GM18505 (cell line): Measurements from ENCODE around the gene CDK19.
"Not testable (repeated sequence)": the region's sequence is repeated elsewhere in the genome, so short reads cannot be mapped to it uniquely, and the experiment has no call there.

ENCODE experiments used
- ATAC-seq: cut with Tn5 transposase; IDR thresholded peaks from one replicate; pipeline ENCODE4 v1.9.1; 2021; ENCODE audit not compliant: unreplicated experiment
- POLR2A ChIP-seq: IDR thresholded peaks from 4 replicates; pipeline ENCODE4 v1.6.1; 2011; ENCODE audit warnings: borderline replicate concordance; ENCODE audit not compliant: insufficient read depth, insufficient read length; ENCODE audit errors: extremely low read depth

Gene CDK19

DNA sequence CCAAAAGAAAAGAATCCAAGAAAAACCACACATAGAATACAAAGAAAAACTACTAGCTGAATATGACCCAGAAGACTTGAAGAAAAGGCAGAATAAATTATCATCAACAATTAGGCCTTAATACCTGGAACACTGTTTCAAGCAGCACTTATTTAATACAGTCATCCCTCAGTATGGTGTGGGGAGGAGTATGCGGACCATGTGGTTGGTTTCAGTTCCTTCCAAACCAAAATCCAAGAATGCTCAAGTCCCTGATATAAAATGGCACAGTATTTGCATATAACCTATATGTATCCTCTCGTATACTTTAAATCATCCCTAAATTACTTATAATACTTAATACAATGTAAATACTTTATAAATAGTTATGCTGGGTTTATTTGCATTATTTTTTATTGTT, 16.1 kb downstream of the CDK19 start:
- ATAC-seq: no peak
- TF ChIP-seq POLR2A: no peak

DNA sequence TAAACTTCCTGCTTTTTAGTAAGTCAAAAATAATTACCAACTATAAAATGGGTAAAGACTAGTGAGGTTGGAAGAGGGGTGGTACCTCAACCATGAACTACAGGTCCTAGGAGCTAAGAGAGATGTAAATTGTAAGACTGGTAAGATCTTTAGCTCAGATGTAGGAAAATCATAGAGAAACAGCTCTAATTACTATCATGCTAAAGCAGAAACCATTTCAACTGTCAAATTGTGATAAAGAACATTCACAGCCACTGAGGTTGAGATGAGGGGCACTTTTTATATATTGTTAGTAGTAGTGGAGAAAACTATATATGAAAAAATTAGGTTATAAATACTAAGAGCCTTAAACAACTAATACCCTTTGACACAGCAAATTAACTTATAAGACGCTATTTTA, 20.0 kb downstream of the CDK19 start:
- no peak for ATAC-seq
- TF ChIP-seq POLR2A: no peak

DNA sequence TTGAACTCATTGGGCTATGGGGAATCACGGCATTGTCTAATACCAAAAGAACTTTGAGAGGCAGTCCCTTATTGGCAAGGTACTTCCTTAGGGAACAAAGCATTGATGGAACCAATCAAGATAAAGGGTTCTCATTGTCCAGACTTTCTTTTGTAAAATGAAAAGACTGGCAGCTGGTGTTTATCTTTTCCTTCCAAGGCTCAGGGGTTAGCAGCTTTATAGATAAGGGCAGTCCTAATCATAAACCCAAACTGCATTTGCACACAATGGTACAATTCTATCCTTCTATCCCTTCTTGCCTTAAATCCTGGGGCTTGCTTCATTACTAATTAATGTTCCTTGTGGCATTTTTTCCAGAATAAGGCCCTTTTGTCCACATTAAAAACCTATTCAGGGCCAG, 28.6 kb downstream of the CDK19 start:
- TF ChIP-seq POLR2A: no peak

DNA sequence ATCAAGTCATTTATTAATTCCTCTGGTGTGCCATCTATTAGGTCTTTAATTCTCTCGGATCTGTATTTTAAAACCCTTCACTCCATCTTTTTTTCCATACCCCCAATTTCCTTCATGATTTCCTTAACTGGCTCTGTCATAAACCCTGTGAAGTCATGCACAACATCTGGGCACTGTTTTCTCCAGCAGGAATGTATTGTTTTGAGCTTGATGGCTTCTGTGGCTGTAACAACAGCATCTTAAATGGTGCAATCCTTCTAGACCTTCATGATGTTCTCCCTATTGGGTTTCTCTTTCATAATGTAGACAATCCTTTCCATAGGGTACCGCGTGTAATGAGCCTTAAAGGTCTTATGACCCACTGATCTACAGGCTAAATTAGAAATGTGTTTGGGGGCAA, 29.0 kb downstream of the CDK19 start:
- no peak for TF ChIP-seq POLR2A
- ATAC-seq: no peak

More for the DNA sequence above, 28.6 kb downstream of the CDK19 start:
- no peak for ATAC-seq

DNA sequence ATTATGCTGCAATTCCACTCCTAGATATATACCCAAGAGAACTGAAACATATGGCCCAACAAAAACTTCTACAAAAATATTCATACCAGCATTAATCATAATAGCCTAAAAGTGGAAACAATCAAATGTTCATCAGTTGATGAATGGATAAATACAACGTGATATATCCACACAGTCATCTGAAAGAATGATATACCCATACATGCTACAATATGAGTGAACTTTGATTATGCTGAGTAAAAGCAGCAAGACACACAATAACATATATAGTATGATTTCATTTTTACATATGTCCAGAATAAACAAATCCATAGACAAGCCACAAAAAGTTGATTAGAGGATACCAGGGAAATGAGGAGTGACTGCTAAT, 30.7 kb downstream of the CDK19 start:
- ATAC-seq: no peak

DNA sequence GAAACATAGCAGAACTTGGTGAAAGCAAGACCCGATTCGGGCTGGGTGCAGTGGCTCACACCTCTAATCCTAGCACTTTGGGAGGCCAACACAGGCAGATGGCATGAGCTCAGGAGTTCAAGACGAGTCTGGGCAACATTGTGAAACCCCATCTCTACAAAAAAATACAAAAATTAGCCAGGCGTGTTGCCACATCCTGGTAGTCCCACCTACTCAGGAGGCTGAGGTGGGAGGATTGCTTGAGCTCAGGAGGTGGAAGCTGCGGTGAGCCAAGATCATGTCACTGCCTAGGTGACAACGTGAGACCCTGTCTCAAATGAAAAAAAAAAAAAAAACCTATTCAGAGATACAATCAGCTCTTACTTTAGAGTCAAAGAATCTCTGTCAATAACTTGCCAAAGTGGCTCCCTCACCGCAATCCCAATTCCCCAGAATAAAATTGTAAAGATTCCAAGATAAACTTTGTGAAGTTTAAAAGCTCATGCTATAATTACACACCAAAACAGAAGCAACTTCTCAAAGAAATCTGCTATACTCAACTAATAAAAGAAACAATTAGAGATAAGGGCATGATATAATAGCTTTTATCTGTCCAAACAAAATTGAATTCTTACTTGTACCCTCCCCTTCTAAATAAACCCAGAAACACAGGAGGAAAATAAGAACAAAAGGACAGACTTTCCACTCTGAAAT, 33.6 kb downstream of the CDK19 start:
- ATAC-seq: no peak

More for the DNA sequence above, 30.7 kb downstream of the CDK19 start:
- no peak for TF ChIP-seq POLR2A

DNA sequence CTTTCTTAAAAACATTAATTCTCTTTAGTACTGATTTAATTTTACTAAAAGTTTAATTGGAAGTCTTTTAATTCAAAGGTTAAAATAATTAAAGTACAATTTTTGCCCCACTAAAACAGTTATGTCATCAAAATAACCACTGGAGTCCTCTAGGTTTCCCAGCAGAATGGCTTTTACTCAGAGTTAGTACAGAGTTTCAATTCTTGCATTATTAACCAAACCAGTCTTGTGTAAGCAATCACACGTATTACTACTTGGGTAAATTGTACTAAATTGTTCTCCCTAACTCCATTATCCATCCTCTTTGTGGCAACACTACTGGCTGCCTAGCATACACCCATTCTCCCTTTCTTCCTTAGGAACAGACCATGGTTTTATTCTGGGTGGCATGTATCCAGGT, 36.9 kb downstream of the CDK19 start:
- TF ChIP-seq POLR2A: no peak
- no peak for ATAC-seq

More for the DNA sequence above, 33.6 kb downstream of the CDK19 start:
- no peak for TF ChIP-seq POLR2A

DNA sequence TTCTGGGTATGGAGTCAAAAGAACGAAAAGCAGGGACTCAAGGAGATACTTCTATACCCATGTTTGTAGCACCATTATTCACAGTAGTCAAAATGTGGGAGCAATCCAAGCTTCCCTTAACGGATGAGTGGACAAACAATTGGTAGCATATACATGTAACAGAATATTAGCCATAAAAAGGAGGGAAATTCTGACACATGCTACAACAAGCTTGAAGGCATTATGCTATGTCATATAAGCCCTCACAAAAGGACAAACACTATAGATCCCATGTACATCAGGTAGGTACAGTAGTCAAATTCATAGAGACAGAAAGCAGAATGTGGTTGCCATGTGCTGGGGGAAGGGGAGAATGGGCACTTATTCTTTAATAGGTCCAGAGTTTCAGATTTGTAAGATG, 37.6 kb downstream of the CDK19 start:
- no peak for ATAC-seq
- TF ChIP-seq POLR2A: no peak

DNA sequence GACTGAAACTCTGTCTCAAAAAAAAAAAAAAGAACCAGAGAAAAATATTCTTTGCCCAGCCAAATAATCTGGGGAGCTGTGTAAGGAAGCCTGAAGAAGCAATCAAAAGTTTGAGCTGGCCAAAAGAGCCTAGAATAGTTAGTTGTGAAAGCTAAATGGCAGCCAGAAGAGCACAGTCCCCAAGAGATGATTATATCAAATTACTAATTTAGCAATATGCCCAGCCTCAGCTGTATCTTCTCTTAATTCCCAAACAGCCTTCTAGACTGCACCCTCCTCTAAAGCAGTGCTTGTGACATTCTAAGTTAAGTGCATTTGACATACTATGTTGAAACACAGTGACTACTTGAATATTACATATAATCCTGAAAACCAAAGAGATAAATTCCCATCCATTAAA, 38.9 kb downstream of the CDK19 start:
- no peak for TF ChIP-seq POLR2A
- ATAC-seq: no peak

DNA sequence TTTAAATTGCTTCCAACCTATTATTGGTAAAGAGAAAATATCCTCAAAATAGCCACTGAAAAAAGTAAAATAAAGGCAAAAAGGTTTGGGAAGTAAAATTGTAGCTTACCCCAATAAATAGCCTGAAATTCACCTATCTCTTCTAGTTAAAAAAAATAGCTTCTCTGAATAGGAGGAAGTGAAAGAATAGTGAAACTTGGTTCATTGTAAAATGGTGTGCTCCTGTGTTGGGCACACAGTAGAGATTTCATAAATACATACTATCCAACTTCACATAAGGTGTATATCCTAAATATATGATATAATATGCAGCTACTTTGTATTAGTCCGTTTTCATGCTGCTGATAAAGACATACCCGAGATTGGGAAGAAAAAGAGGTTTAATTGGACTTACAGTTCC, 45.3 kb downstream of the CDK19 start:
- ATAC-seq: no peak
- TF ChIP-seq POLR2A: no peak

DNA sequence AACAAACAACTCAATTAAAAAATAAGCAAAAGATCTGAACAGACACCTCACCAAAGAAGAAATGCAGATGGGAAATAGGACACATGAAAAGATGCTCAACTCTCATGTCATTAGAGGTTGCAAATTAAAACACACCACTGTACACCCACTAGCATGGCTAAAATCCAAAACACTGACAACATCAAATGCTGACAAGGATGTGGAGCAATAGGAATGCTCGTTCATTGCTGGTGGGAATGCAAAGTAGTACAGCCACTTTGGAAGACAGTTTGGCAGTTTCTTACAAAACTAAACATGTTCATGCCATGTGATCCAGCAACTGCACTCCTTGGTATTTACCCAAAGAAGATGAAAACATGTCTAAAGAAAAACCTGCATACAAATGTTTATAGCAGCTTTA, 47.2 kb downstream of the CDK19 start:
- no peak for ATAC-seq
- TF ChIP-seq POLR2A: no peak

DNA sequence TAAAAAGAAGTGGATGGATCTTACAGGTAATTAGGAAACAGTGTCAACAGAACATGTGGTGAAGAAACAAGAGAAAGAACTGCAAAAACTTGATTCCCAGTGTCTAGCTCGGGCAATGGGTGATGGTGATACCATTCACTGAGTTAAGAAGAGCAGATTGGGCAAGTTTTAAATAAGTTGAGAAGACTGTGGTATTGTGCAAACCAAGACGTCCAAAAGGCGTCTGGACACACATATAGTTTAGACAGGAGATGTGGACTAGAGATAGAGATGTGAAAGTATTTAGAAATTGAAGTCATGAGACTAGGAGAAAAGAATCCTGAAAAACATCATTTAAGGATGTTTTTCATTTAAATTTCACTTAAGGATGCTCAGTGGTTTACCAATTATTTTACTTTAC, 53.9 kb downstream of the CDK19 start:
- ATAC-seq: no peak
- no peak for TF ChIP-seq POLR2A

DNA sequence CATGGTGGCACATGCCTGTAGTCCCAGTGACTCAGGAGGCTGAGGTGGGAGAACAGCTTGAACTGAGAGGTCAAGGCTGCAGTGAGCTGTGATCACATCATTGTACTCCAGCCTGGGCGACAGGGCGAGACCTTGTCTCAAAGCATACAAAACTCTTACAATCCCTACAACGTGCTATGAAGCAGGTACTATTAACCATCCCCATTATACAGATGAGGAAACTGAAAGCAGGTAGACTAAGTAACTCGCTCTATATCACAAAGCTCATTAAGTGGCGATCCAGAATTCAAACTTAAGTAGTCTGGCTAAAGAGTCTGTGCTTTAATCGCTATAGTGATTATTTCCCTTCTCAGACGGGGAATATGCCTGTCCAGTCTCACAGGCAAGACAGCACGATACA, 54.7 kb downstream of the CDK19 start:
- no peak for ATAC-seq
- TF ChIP-seq POLR2A: no peak

DNA sequence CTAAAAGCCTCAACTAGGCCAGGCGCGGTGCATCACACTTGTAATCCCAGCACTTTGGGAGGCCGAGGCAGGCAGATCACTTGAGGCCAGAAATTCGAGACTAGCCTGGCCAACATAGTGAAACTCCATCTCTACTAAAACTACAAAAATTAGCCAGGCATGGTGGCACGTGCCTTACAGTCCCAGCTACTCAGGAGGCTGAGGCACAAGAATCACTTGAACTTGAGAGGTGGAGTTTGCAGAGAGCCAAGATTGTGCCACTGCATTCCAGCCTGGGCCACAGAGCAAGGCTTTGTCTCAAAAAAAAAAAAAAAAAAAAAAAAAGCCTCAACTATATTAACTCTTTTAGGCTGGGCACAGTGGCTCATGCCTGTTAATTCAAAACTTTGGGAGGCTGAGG, 55.2 kb downstream of the CDK19 start:
- not testable (repeated sequence) for ATAC-seq

DNA sequence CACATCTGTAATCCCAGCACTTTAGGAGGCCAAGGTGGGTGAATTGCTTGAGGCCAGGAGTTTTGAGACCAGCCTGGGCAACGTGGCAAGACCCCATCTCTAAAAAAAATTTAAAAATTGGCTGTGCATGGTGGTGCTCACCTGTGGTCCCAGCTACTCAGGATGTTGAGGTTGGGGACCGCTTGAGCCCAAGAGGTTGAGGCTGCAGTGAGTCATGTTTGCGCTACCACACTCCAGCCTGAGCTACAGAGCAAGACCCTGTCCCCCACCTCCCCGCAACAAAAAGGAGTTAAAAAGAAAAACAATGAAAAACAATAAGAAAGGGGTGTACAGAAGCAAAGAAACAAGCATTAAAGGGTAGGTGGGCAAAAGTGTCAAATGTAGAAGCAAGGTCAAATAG, 57.3 kb downstream of the CDK19 start:
- TF ChIP-seq POLR2A: no peak
- no peak for ATAC-seq
